CD14-positive monocyte (primary cell): ENCODE data around the gene GIGYF1. TPM values are rescaled to one million over a fixed set of nuclear protein-coding genes. Genes with fewer than 3 reads are reported as not detected.

Experiments used
- DNase-seq, 3 donors: peaks; one replicate each; pipeline ENCODE4 v3.0.0-alpha.2; 2011 to 2022
- H2AFZ ChIP-seq: 2 replicates; pipeline ENCODE4 v1.6.0; 2012; ENCODE audit warnings: mild to moderate bottlenecking, low read depth, low read length, inconsistent platforms; ENCODE audit not compliant: insufficient read depth, poor library complexity, severe bottlenecking
- H3K27ac ChIP-seq, 2 donors: 1 replicate in 1 of 2; 2 replicates in 1 of 2; pipeline ENCODE4 v1.5.1; 2012 to 2013; ENCODE audit warnings: low read length in 2 of 2, control low read depth in 1 of 2, inconsistent platforms in 1 of 2, low read depth in 1 of 2, mild to moderate bottlenecking in 1 of 2
- H3K27me3 ChIP-seq, 2 donors: one replicate each; pipeline versions ENCODE4 v1.6.0 to v1.6.1; 2011 to 2013; ENCODE audit warnings: low read length in 2 of 2; ENCODE audit not compliant: control insufficient read depth in 2 of 2, insufficient read depth in 2 of 2
- H3K36me3 ChIP-seq, 2 donors: replicated peaks in 1 of 2; 1 replicate in 1 of 2; 2 replicates in 1 of 2; pipeline versions ENCODE4 v1.5.1 to v1.6.1; 2012 to 2013; ENCODE audit warnings: low read length in 2 of 2, control low read depth in 1 of 2, inconsistent platforms in 1 of 2, mild to moderate bottlenecking in 1 of 2; ENCODE audit not compliant: insufficient read depth in 2 of 2, control insufficient read depth in 1 of 2
- H3K4me1 ChIP-seq, 2 donors: 1 replicate in 1 of 2; 2 replicates in 1 of 2; pipeline versions ENCODE4 v1.5.1 to v1.6.1; 2012 to 2013; ENCODE audit warnings: low read length in 2 of 2, control low read depth in 1 of 2, inconsistent platforms in 1 of 2, mild to moderate bottlenecking in 1 of 2, moderate library complexity in 1 of 2; ENCODE audit not compliant: insufficient read depth in 2 of 2, control insufficient read depth in 1 of 2
- H3K4me2 ChIP-seq: replicated peaks from 2 replicates; pipeline ENCODE3; 2012; ENCODE audit warnings: low read length, moderate library complexity, mild to moderate bottlenecking; ENCODE audit not compliant: poor library complexity, severe bottlenecking; ENCODE audit errors: extremely low read depth
- H3K4me3 ChIP-seq, 3 experiments: fragments of 200-600 bp in 1 of 3; sonication (generic) in 1 of 3; replicated peaks in 1 of 3; 1 replicate in 2 of 3; 2 replicates in 1 of 3; pipeline ENCODE4 v1.5.1; 2011 to 2013; ENCODE audit warnings: low read length in 3 of 3, mild to moderate bottlenecking in 3 of 3, control low read depth in 2 of 3, low read depth in 2 of 3, inconsistent platforms in 1 of 3, moderate library complexity in 1 of 3
- H3K79me2 ChIP-seq: 2 replicates; pipeline ENCODE4 v1.6.0; 2012; ENCODE audit warnings: mild to moderate bottlenecking, control low read depth, inconsistent platforms, low read length, moderate library complexity; ENCODE audit not compliant: insufficient read depth
- H3K9ac ChIP-seq: 2 replicates; pipeline ENCODE4 v1.6.0; 2017; ENCODE audit warnings: low read length, mild to moderate bottlenecking; ENCODE audit not compliant: insufficient read depth, poor library complexity, severe bottlenecking
- H3K9me3 ChIP-seq, 2 donors: replicated peaks in 1 of 2; 1 replicate in 1 of 2; 2 replicates in 1 of 2; pipeline versions ENCODE4 v1.5.1 to v1.6.1; 2012 to 2013; ENCODE audit warnings: low read length in 2 of 2, control low read depth in 1 of 2; ENCODE audit not compliant: control insufficient read depth in 1 of 2, insufficient read depth in 1 of 2
- H4K20me1 ChIP-seq: 2 replicates; pipeline ENCODE4 v1.6.0; 2012; ENCODE audit warnings: mild to moderate bottlenecking, low read length, control low read depth, moderate library complexity; ENCODE audit not compliant: insufficient read depth
- H3K27ac Mint-ChIP-seq, 7 donors: one replicate each; pipeline ENCODE4 v1.8.0; 2020; ENCODE audit warnings: mild to moderate bottlenecking in 7 of 7, mixed read lengths in 7 of 7, moderate library complexity in 6 of 7, inconsistent platforms in 2 of 7
- H3K27me3 Mint-ChIP-seq, 3 donors: one replicate each; pipeline ENCODE4 v1.8.0; 2021 to 2022; ENCODE audit warnings: low read depth in 3 of 3, mild to moderate bottlenecking in 3 of 3, mixed read lengths in 3 of 3, moderate library complexity in 3 of 3, inconsistent platforms in 1 of 3
- H3K36me3 Mint-ChIP-seq, 2 donors: one replicate each; pipeline ENCODE4 v1.8.0; 2020; ENCODE audit warnings: mixed read lengths in 2 of 2, inconsistent platforms in 1 of 2, mild to moderate bottlenecking in 1 of 2
- H3K4me1 Mint-ChIP-seq: one replicate; pipeline ENCODE4 v1.8.0; 2020; ENCODE audit warnings: mild to moderate bottlenecking, mixed read lengths
- H3K4me3 Mint-ChIP-seq, 2 donors: one replicate each; pipeline ENCODE4 v1.8.0; 2020; ENCODE audit warnings: mild to moderate bottlenecking in 2 of 2, mixed read lengths in 2 of 2, moderate library complexity in 1 of 2
- H3K9me3 Mint-ChIP-seq, 7 donors: one replicate each; pipeline ENCODE4 v1.8.0; 2020 to 2022; ENCODE audit warnings: mixed read lengths in 7 of 7, mild to moderate bottlenecking in 6 of 7, moderate library complexity in 6 of 7, inconsistent platforms in 2 of 7
- CTCF ChIP-seq: fragments of 200-600 bp; IDR thresholded peaks from one replicate; pipeline ENCODE4 v1.8.0; 2022; ENCODE audit warnings: antibody characterized with exemption, mild to moderate bottlenecking
- WGBS: methylation state at CpG from one replicate; pipeline ENCODE4 v1.1.5; 2013; ENCODE audit warnings: missing lambda C conversion rate; ENCODE audit not compliant: insufficient coverage; 5-methylcytosine and 5-hydroxymethylcytosine counted together
- intact Hi-C, 2 donors: fragments of 100-400 bp; cut with micrococcal nuclease; formaldehyde crosslinking; loops; one replicate each; pipeline versions ENCODE4 v1.15.0 to v1.15.1; 2023
- polyA plus RNA-seq, 3 donors: library from polyadenylated mRNA; depleted of rRNA in 1 of 3; unstranded in 2 of 3; stranded (reverse) in 1 of 3; fragments of 300-500 nt in 2 of 3; fragments of >200 nt in 1 of 3; fragmentation: Illumina TruSeq in 2 of 3; gene quantifications; 1 replicate in 2 of 3; 2 replicates in 1 of 3; pipeline ENCODE4 v1.2.3, GENCODE V29; 2012 to 2021

The GIGYF1 gene
- polyA plus RNA-seq, 3 donors = 0.30 to 30.6 (median 0.34) TPM

GRCh38 chr7:100691676-100692577, 2.1 kb downstream of the GIGYF1 start:
- TF ChIP-seq CTCF = peak; percentile 82
- Mint-ChIP-seq H3K4me1 (peaks cover 23% of the 10 kb centered on the region), H3K9me3 (no peaks in the 10 kb centered on the region), H3K27ac (peak overlapping the region in 1 of 7 donors; percentile 58), H3K27me3 (peaks cover 12 to 18% (median 15%) of the 10 kb centered on the region in 3 donors), H3K36me3 (peaks cover 20 to 28% of the 10 kb centered on the region in 2 donors), H3K4me3 (peak overlapping the region; percentile 94 to 98)
- Histone ChIP-seq H3K9me3 (no peaks in the 10 kb centered on the region), H3K36me3 (peaks cover 19 to 33% of the 10 kb centered on the region in 2 donors), H3K79me2 (peaks cover 61% of the 10 kb centered on the region), H3K4me3 (peak overlapping the region in 1 of 3 experiments; percentile 79), H3K4me2 (peak overlapping the region; percentile 89), H3K9ac (no peak overlapping the region), H3K27ac (no peak overlapping the region), H3K4me1 (peaks cover 28 to 35% of the 10 kb centered on the region in 2 donors), H3K27me3 (peaks cover 0 to 18% of the 10 kb centered on the region in 2 donors), H4K20me1 (peaks cover 66% of the 10 kb centered on the region), H2AFZ (no peak overlapping the region)
- WGBS = 12% methylated on average over 15 of the region's 28 CpGs
- DNase-seq = peak; percentile 64 to 75 (median 66)
- intact Hi-C loops = loop anchor here in 1 of 2 donors (2.0 kb wide), 1 partner anchor 87 kb away; no protein-coding TSS in a partner anchor

GRCh38 chr7:100689230-100690135, 4.6 kb downstream of the GIGYF1 start:
- intact Hi-C loops = loop anchor here in 1 of 2 donors (2.0 kb wide), 1 partner anchor 85 kb away; no protein-coding TSS in a partner anchor
- Mint-ChIP-seq H3K4me3 (no peak overlapping the region), H3K36me3 (peaks cover 38 to 52% of the 10 kb centered on the region in 2 donors), H3K9me3 (no peaks in the 10 kb centered on the region), H3K4me1 (peaks cover 23% of the 10 kb centered on the region), H3K27me3 (peaks cover 0 to 3% (median 0%) of the 10 kb centered on the region in 3 donors), H3K27ac (peak overlapping the region in 3 of 7 donors; percentile 21 to 81 (median 55))
- peaks cover 43 to 57% of the 10 kb centered on the region in 2 donors for H3K36me3 ChIP-seq
- no peak overlapping the region for H2AFZ ChIP-seq
- H3K27me3 ChIP-seq = no peaks in the 10 kb centered on the region
- peaks cover 61% of the 10 kb centered on the region for H3K79me2 ChIP-seq
- no peak overlapping the region for H3K4me2 ChIP-seq
- H3K27ac ChIP-seq = peak overlapping the region in 1 of 2 donors; percentile 18
- TF ChIP-seq CTCF = no peak
- peaks cover 24 to 30% of the 10 kb centered on the region in 2 donors for H3K4me1 ChIP-seq
- H4K20me1 ChIP-seq = peaks cover 91% of the 10 kb centered on the region
- H3K9me3 ChIP-seq = no peaks in the 10 kb centered on the region
- no peak for DNase-seq
- WGBS = 92% methylated on average over 13 of the region's 18 CpGs
- H3K9ac ChIP-seq = no peak overlapping the region
- H3K4me3 ChIP-seq = no peak overlapping the region
